Measurements from ENCODE around the gene CYGB.

- no peak for TF ChIP-seq POLR2AphosphoS5 (IDR thresholded peaks at IDR 0.05; ENCODE audit: borderline replicate concordance, low read depth, low read length)
- no peak for TF ChIP-seq EZH2 (IDR thresholded peaks at IDR 0.05)
Observed at GRCh38 chr17:76536511-76537287, 810 bp downstream of the CYGB start.
